OCI-LY7 (cell line): Measurements from ENCODE around the gene RARG. TPM values are rescaled to one million over a fixed set of nuclear protein-coding genes. Genes with fewer than 3 reads are reported as not detected.

Experiments
- BruUV-seq: library from RNA; stranded (reverse); fragments of 400-500 nt; replicated peaks from 2 replicates; lab custom pipeline; 2021; lab: Mats Ljungman, UMichigan
- CTCF ChIA-PET: fragments of 300-600 bp; sonication (Branson Sonifier 250); formaldehyde crosslinking; loops from one replicate; lab custom pipeline; 2022; ENCODE audit warnings: antibody characterized with exemption; ENCODE audit not compliant: unreplicated experiment; lab: Charles Lee
- POLR2A ChIA-PET: fragments of 300-600 bp; sonication (Branson Sonifier 250); formaldehyde crosslinking; loops from one replicate; lab custom pipeline; 2022; ENCODE audit warnings: antibody characterized with exemption; lab: Charles Lee
- DNase-seq: peaks from one replicate; pipeline ENCODE4 v3.0.0-alpha.2; 2015; ENCODE audit warnings: low spot score
- H2AFZ ChIP-seq: fragments of 200-600 bp; sonication (generic), shearing (Covaris generic); 2 replicates; pipeline ENCODE4 v1.6.1; 2014; ENCODE audit warnings: mild to moderate bottlenecking, antibody characterized with exemption, low read length, moderate library complexity
- H3K27ac ChIP-seq: fragments of 200-600 bp; sonication (generic); 2 replicates; pipeline ENCODE4 v1.5.1; 2014; ENCODE audit warnings: mixed run types, low read depth, mild to moderate bottlenecking, moderate library complexity, low read length, inconsistent platforms; ENCODE audit not compliant: poor library complexity, severe bottlenecking
- H3K36me3 ChIP-seq: fragments of 200-600 bp; sonication (generic); 2 replicates; pipeline ENCODE4 v1.6.1; 2014; ENCODE audit warnings: mild to moderate bottlenecking, antibody characterized with exemption, low read length, moderate library complexity, mixed read lengths; ENCODE audit not compliant: insufficient read depth
- H3K4me1 ChIP-seq: fragments of 200-600 bp; sonication (generic); 2 replicates; pipeline ENCODE4 v1.5.1; 2014; ENCODE audit warnings: mild to moderate bottlenecking, low read length; ENCODE audit not compliant: insufficient read depth, poor library complexity, severe bottlenecking
- H3K4me2 ChIP-seq: fragments of 200-600 bp; sonication (generic); 2 replicates; pipeline ENCODE4 v1.6.1; 2014; ENCODE audit warnings: mild to moderate bottlenecking, low read length
- H3K4me3 ChIP-seq: fragments of 200-600 bp; sonication (generic); 2 replicates; pipeline ENCODE4 v1.5.1; 2014; ENCODE audit warnings: mild to moderate bottlenecking, low read depth, low read length; ENCODE audit not compliant: poor library complexity, severe bottlenecking
- H3K79me2 ChIP-seq: fragments of 200-600 bp; sonication (generic); 2 replicates; pipeline ENCODE4 v1.6.1; 2016; ENCODE audit warnings: low read depth, mild to moderate bottlenecking, low read length, moderate library complexity, mixed read lengths; ENCODE audit not compliant: insufficient read depth
- H3K9me2 ChIP-seq: fragments of 200-600 bp; sonication (generic); 2 replicates; pipeline ENCODE4 v1.6.1; 2016; ENCODE audit warnings: mild to moderate bottlenecking, low read length, mixed read lengths; ENCODE audit not compliant: insufficient read depth
- H3K9me3 ChIP-seq: fragments of 200-600 bp; sonication (generic); 2 replicates; pipeline ENCODE4 v1.6.1; 2014; ENCODE audit warnings: mild to moderate bottlenecking, mixed run types, low read length, mixed read lengths
- H4K20me1 ChIP-seq: fragments of 200-600 bp; sonication (generic); 2 replicates; pipeline ENCODE4 v1.6.1; 2014; ENCODE audit warnings: mild to moderate bottlenecking, antibody characterized with exemption, low read length, moderate library complexity, mixed read lengths; ENCODE audit not compliant: insufficient read depth
- CTCF ChIP-seq: fragments of 200-600 bp; sonication (generic); conservative IDR thresholded peaks from 2 replicates; pipeline ENCODE4 v1.5.1; 2014; ENCODE audit warnings: mild to moderate bottlenecking, antibody characterized with exemption, low read length, moderate library complexity, mixed read lengths
- EZH2phosphoT487 ChIP-seq: fragments of 200-600 bp; sonication (generic); IDR thresholded peaks from 2 replicates; pipeline ENCODE4 v1.6.1; 2018; ENCODE audit warnings: low read depth, borderline replicate concordance, mild to moderate bottlenecking, mixed run types, antibody characterized with exemption, low read length, moderate library complexity, mixed read lengths
- intact Hi-C: fragments of 100-400 bp; cut with micrococcal nuclease; formaldehyde crosslinking; loops from one replicate; pipeline ENCODE4 v1.10.0; 2022; ENCODE audit not compliant: unreplicated experiment
- total RNA-seq, 2 experiments: library from RNA; depleted of rRNA in 1 of 2; stranded (reverse); fragments of >200 nt in 1 of 2; shearing (Covaris generic) in 1 of 2; gene quantifications; 2 replicates each; pipeline ENCODE4 v1.2.3, GENCODE V29; 2014 to 2022

The RARG gene
- total RNA-seq, 2 experiments from 2014 or later: 7.0 to 8.4 TPM

GRCh38 chr12:53214687-53215455 is 17.1 kb downstream of the RARG start:
- H3K4me3 ChIP-seq: peak overlapping the region; percentile 23
- POLR2A ChIA-PET: interaction anchor here (0.8 to 6.2 kb wide), 6 partner anchors 13 to 112 kb away, joined by 3 to 41 read pairs (median 3); partner anchors contain the start of gene ESPL1
- peaks cover 9% of the 10 kb centered on the region; the same call in 1 of the 2 replicates for H3K36me3 ChIP-seq
- H3K4me1 ChIP-seq: peaks cover 89% of the 10 kb centered on the region
- BruUV-seq: no TSS peak
- no peaks in the 10 kb centered on the region for H3K9me3 ChIP-seq
- intact Hi-C loops: no loop called here
- H2AFZ ChIP-seq: no peak overlapping the region
- TF ChIP-seq EZH2phosphoT487 (no peak), CTCF (no peak)
- CTCF ChIA-PET: interaction anchor here (0.6 to 6.0 kb wide), 9 partner anchors 37 to 839 kb away, joined by 3 to 80 read pairs (median 4); partner anchors contain the start of genes AAAS, ESPL1 and PFDN5
- peak overlapping the region; percentile 96 for H3K4me2 ChIP-seq
- H3K9me2 ChIP-seq: no peaks in the 10 kb centered on the region
- peak overlapping the region; percentile 27 for H3K27ac ChIP-seq
- DNase-seq: peak; percentile 46
- H3K79me2 ChIP-seq: no peaks in the 10 kb centered on the region
- no peaks in the 10 kb centered on the region for H4K20me1 ChIP-seq

GRCh38 chr12:53214221-53214620 is 17.8 kb downstream of the RARG start:
- Histone ChIP-seq H3K79me2 (no peaks in the 10 kb centered on the region), H3K9me3 (no peaks in the 10 kb centered on the region), H3K4me3 (no peak overlapping the region), H3K36me3 (peaks cover 9% of the 10 kb centered on the region; the same call in 1 of the 2 replicates), H3K4me1 (peaks cover 87% of the 10 kb centered on the region), H3K4me2 (peak overlapping the region; percentile 96), H3K9me2 (no peaks in the 10 kb centered on the region), H4K20me1 (no peaks in the 10 kb centered on the region), H3K27ac (peak overlapping the region; percentile 27), H2AFZ (no peak overlapping the region)
- DNase-seq: no peak
- TF ChIP-seq CTCF (no peak), EZH2phosphoT487 (no peak)
- no TSS peak for BruUV-seq
- intact Hi-C loops: no loop called here
- POLR2A ChIA-PET: interaction anchor here (0.8 to 6.2 kb wide), 7 partner anchors 12 to 111 kb away, joined by 3 to 41 read pairs (median 3); partner anchors contain the start of genes AAAS and ESPL1
- CTCF ChIA-PET: interaction anchor here (0.6 to 6.0 kb wide), 9 partner anchors 31 to 840 kb away, joined by 3 to 80 read pairs (median 4); partner anchors contain the start of genes ESPL1 and PFDN5
